Activated CD4-positive, CD25-positive, alpha-beta regulatory T cell treated with anti-CD3 and anti-CD28 coated beads, Interleukin-2, amount 50 U/mL, for 72 hours (primary cell): ENCODE data around the gene SMYD3.

ENCODE experiments used
- DNase-seq: peaks from one replicate; pipeline ENCODE4 v3.0.0; 2021

SMYD3 gene

GRCh38 chr1:246513619-246514343 lies 6.7 kb upstream of the SMYD3 start:
- DNase-seq, result no peak

GRCh38 chr1:246513041-246513440 lies 6.0 kb upstream of the SMYD3 start:
- no peak for DNase-seq

- DNase-seq, result no peak
These were observed 5.6 kb upstream of the SMYD3 start for GRCh38 chr1:246512635-246513034.

- DNase-seq, result no peak
These were observed 5.2 kb upstream of the SMYD3 start for GRCh38 chr1:246512230-246512629.

GRCh38 chr1:246511203-246511602 lies 4.1 kb upstream of the SMYD3 start:
- no peak for DNase-seq

- DNase-seq, result no peak
These were observed 3.3 kb upstream of the SMYD3 start for GRCh38 chr1:246510147-246511030.

- DNase-seq, result no peak
These were observed 2.0 kb upstream of the SMYD3 start for GRCh38 chr1:246508897-246509688.

GRCh38 chr1:246506367-246506673 lies 759 bp downstream of the SMYD3 start:
- no peak for DNase-seq

- no peak for DNase-seq
These were observed 3.7 kb downstream of the SMYD3 start for GRCh38 chr1:246503341-246503740.

- DNase-seq, result no peak
These were observed 9.7 kb downstream of the SMYD3 start for GRCh38 chr1:246497331-246497915.

- peak; percentile 56 for DNase-seq
These were observed 14.4 kb downstream of the SMYD3 start for GRCh38 chr1:246492611-246493245.

- DNase-seq, result no peak
These were observed 15.5 kb downstream of the SMYD3 start for GRCh38 chr1:246491551-246492053.

- DNase-seq, result no peak
These were observed 18.4 kb downstream of the SMYD3 start for GRCh38 chr1:246488674-246489073.

- DNase-seq, result no peak
These were observed 23.5 kb downstream of the SMYD3 start for GRCh38 chr1:246483569-246483933.

- no peak for DNase-seq
These were observed 24.1 kb downstream of the SMYD3 start for GRCh38 chr1:246482805-246483568.

- no peak for DNase-seq
These were observed 28.0 kb downstream of the SMYD3 start for GRCh38 chr1:246479061-246479460.

GRCh38 chr1:246477634-246478033 lies 29.4 kb downstream of the SMYD3 start:
- no peak for DNase-seq

- DNase-seq, result no peak
These were observed 30.3 kb downstream of the SMYD3 start for GRCh38 chr1:246476771-246477170.

- no peak for DNase-seq
These were observed 35.4 kb downstream of the SMYD3 start for GRCh38 chr1:246471688-246472087.

GRCh38 chr1:246470585-246470984 lies 36.5 kb downstream of the SMYD3 start:
- DNase-seq, result no peak

- DNase-seq, result no peak
These were observed 44.1 kb downstream of the SMYD3 start for GRCh38 chr1:246462986-246463385.

GRCh38 chr1:246460406-246460805 lies 46.7 kb downstream of the SMYD3 start:
- DNase-seq, result no peak
